Activated naive CD4-positive, alpha-beta T cell treated with anti-CD3 and anti-CD28 coated beads, Interleukin-2, amount 50 U/mL, for 16 hours (primary cell): ENCODE measurements around the gene ST3GAL5.
A peak's percentile ranks its signal among the peaks of the same experiment; 100 is the strongest.
"Not testable (repeated sequence)": the region's sequence is repeated elsewhere in the genome, so short reads cannot be mapped to it uniquely, and the experiment has no call there.

Experiments used
- DNase-seq: peaks from one replicate; pipeline ENCODE4 v3.0.0-alpha.2; 2020

The ST3GAL5 gene

GRCh38 chr2:85861650-85862049, 27.1 kb downstream of the ST3GAL5 start:
- no peak for DNase-seq

- DNase-seq: no peak
Measured at GRCh38 chr2:85861180-85861579, 27.6 kb downstream of the ST3GAL5 start.

- DNase-seq: no peak
Measured at GRCh38 chr2:85858841-85859240, 29.9 kb downstream of the ST3GAL5 start.

GRCh38 chr2:85854897-85855296, 33.9 kb downstream of the ST3GAL5 start:
- DNase-seq: no peak

- no peak for DNase-seq
Measured at GRCh38 chr2:85854166-85854509, 34.7 kb downstream of the ST3GAL5 start.

GRCh38 chr2:85853499-85854165, 35.2 kb downstream of the ST3GAL5 start:
- no peak for DNase-seq

- DNase-seq: peak; percentile 51
Measured at GRCh38 chr2:85852937-85853498, 35.8 kb downstream of the ST3GAL5 start.

GRCh38 chr2:85852152-85852840, 36.5 kb downstream of the ST3GAL5 start:
- no peak for DNase-seq

- no peak for DNase-seq
Measured at GRCh38 chr2:85851253-85852151, 37.3 kb downstream of the ST3GAL5 start.

GRCh38 chr2:85850451-85850850, 38.3 kb downstream of the ST3GAL5 start:
- no peak for DNase-seq

- DNase-seq: no peak
Measured at GRCh38 chr2:85847051-85847588, 41.7 kb downstream of the ST3GAL5 start.

GRCh38 chr2:85846411-85846810, 42.4 kb downstream of the ST3GAL5 start:
- no peak for DNase-seq

- no peak for DNase-seq
Measured at GRCh38 chr2:85844486-85844885, 44.3 kb downstream of the ST3GAL5 start.

GRCh38 chr2:85843543-85843942, 45.2 kb downstream of the ST3GAL5 start:
- DNase-seq: peak; percentile 47

GRCh38 chr2:85840091-85840490, 48.7 kb downstream of the ST3GAL5 start:
- DNase-seq: no peak

GRCh38 chr2:85839461-85839860, 49.3 kb downstream of the ST3GAL5 start:
- no peak for DNase-seq

GRCh38 chr2:85838641-85839040, 50.1 kb downstream of the ST3GAL5 start:
- no peak for DNase-seq

GRCh38 chr2:85838181-85838580, 50.6 kb downstream of the ST3GAL5 start:
- no peak for DNase-seq

GRCh38 chr2:85834466-85834865, 54.3 kb downstream of the ST3GAL5 start:
- no peak for DNase-seq

GRCh38 chr2:85831735-85832134, 57.1 kb downstream of the ST3GAL5 start:
- no peak for DNase-seq

- no peak for DNase-seq
Measured at GRCh38 chr2:85830645-85831044, 58.1 kb downstream of the ST3GAL5 start.

GRCh38 chr2:85829394-85829793, 59.4 kb downstream of the ST3GAL5 start:
- not testable (repeated sequence) for DNase-seq

- no peak for DNase-seq
Measured at GRCh38 chr2:85828725-85829124, 60.1 kb downstream of the ST3GAL5 start.
